RWPE2 (cell line): ENCODE data around the gene COL16A1.

Experiments used
- ATAC-seq: fragments of 200-7000 bp; cut with Tn5 transposase; 3 replicates; pipeline ENCODE4 v1.9.1; 2021; ENCODE audit warnings: low read depth
- DNase-seq: peaks from one replicate; pipeline ENCODE4 v3.0.0-alpha.2; 2020; ENCODE audit warnings: low spot score
- H3K27ac ChIP-seq: fragments of 450-650 bp; 2 replicates; pipeline ENCODE4 v1.5.1; 2017; ENCODE audit warnings: mild to moderate bottlenecking; ENCODE audit not compliant: poor library complexity, severe bottlenecking
- H3K27me3 ChIP-seq: fragments of 250-450 bp; sonication (Bioruptor Pico); 2 replicates; pipeline ENCODE4 v1.5.1; 2021; ENCODE audit warnings: mild to moderate bottlenecking, moderate library complexity; ENCODE audit not compliant: insufficient read depth, poor library complexity, severe bottlenecking
- H3K36me3 ChIP-seq: fragments of 250-450 bp; sonication (Bioruptor Pico); 2 replicates; pipeline ENCODE4 v1.5.1; 2020; ENCODE audit warnings: low read depth, mild to moderate bottlenecking, moderate library complexity
- H3K4me1 ChIP-seq: fragments of 250-450 bp; sonication (Bioruptor Pico); 2 replicates; pipeline ENCODE4 v1.5.1; 2021; ENCODE audit warnings: mild to moderate bottlenecking, moderate library complexity; ENCODE audit not compliant: insufficient read depth, poor library complexity, severe bottlenecking
- H3K4me3 ChIP-seq: fragments of 250-450 bp; sonication (Bioruptor Pico); 2 replicates; pipeline ENCODE4 v1.5.1; 2021; ENCODE audit warnings: mild to moderate bottlenecking, moderate library complexity; ENCODE audit not compliant: severe bottlenecking
- H3K9me3 ChIP-seq: fragments of 250-450 bp; sonication (Bioruptor Pico); 2 replicates; pipeline ENCODE4 v1.5.1; 2021; ENCODE audit warnings: mild to moderate bottlenecking, moderate library complexity; ENCODE audit not compliant: severe bottlenecking
- TF ChIP-seq, protein P1 (sequence below): fragments of 450-650 bp; IDR thresholded peaks from one replicate; pipeline ENCODE4 v1.5.1; 2017; ENCODE audit warnings: mild to moderate bottlenecking, moderate library complexity; ENCODE audit not compliant: poor library complexity, severe bottlenecking

Gene COL16A1

DNA sequence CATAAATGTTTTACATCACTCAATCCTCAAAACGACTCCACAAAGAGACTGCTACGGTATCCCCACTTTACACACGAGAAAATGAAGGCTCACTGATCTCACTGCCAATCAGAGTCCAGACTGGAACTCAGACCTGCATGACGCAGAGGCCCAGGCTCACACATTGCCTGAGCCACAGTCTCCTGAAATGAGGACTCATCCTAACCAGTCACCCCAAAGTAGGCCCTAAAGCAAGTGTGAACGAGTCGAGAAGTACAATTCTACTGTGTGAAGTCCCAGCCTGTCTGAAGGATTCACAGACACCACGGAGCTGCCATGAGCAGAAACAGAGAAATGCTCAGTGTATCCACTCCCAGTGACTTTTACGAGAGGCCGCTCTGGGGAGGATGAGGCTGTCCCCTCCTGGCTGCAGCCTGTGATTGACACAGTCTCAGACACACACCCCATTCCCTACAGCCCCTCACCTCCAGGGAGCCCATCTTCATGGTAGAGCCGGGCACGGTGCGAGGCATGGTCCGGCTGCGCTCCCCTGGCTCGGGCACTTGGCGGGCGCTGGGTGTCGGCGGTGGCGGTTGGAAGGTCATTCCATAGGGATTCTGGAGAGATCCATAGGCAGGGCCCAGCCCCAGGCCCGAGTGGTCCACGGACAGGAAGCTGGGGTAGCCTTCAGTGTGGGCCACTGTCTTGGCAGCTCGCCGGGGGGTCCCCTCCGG lies 26.7 kb upstream of the COL16A1 start:
- no peaks in the 10 kb centered on the region for H3K4me1 ChIP-seq
- no peak overlapping the region for H3K27ac ChIP-seq
- ATAC-seq, result no peak
- no peaks in the 10 kb centered on the region for H3K9me3 ChIP-seq
- TF ChIP-seq, protein P1, sequence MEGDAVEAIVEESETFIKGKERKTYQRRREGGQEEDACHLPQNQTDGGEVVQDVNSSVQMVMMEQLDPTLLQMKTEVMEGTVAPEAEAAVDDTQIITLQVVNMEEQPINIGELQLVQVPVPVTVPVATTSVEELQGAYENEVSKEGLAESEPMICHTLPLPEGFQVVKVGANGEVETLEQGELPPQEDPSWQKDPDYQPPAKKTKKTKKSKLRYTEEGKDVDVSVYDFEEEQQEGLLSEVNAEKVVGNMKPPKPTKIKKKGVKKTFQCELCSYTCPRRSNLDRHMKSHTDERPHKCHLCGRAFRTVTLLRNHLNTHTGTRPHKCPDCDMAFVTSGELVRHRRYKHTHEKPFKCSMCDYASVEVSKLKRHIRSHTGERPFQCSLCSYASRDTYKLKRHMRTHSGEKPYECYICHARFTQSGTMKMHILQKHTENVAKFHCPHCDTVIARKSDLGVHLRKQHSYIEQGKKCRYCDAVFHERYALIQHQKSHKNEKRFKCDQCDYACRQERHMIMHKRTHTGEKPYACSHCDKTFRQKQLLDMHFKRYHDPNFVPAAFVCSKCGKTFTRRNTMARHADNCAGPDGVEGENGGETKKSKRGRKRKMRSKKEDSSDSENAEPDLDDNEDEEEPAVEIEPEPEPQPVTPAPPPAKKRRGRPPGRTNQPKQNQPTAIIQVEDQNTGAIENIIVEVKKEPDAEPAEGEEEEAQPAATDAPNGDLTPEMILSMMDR, result no peak
- no peaks in the 10 kb centered on the region for H3K27me3 ChIP-seq
- DNase-seq, result no peak
- no peaks in the 10 kb centered on the region for H3K36me3 ChIP-seq
- H3K4me3 ChIP-seq, result no peak overlapping the region

DNA sequence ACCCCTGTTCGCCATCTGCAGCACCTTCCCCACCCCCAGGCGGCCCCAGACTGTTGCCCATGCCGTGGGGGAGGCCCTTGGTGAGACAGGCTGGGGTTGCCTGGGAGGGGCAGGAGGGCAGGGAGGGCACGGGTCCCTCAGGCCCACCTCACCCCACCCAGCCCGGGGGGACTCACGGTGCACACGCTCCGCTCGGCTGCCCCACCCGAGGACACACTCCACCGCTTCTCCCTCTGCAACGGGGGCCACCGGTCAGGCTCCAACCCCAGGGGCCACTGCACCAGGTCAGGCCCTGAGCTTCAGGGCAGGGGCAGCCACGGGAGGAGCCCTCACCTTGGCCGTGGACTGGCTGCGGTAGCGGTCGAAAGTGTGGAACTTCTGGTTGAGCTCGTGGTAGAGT lies 24.0 kb upstream of the COL16A1 start:
- no peaks in the 10 kb centered on the region for H3K4me1 ChIP-seq
- H3K27ac ChIP-seq, result no peak overlapping the region
- H3K36me3 ChIP-seq, result no peaks in the 10 kb centered on the region
- DNase-seq (no peak), ATAC-seq (no peak)
- H3K9me3 ChIP-seq, result no peaks in the 10 kb centered on the region
- TF ChIP-seq, protein P1, result no peak
- no peaks in the 10 kb centered on the region for H3K27me3 ChIP-seq
- no peak overlapping the region for H3K4me3 ChIP-seq

DNA sequence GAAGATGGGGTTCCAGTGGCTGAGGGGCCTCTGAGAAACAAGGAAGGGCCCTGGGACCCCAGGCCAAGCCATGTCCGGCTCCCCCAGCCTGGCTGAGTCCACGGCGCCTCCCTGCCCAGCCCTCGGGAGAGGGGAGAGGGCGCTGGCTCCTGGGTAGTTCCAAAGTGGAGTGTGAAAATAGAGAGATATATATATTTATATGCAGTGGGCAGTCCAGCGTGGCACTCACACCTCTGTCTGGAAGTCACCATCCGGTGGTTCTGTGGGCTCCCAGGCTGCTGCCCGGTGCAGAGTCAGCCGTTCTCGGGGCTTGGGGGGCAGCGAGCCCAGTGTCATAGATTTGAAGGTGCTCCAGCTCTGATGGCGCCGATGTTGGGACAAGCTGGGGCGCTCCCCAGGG lies 23.4 kb upstream of the COL16A1 start:
- no peaks in the 10 kb centered on the region for H3K36me3 ChIP-seq
- no peaks in the 10 kb centered on the region for H3K4me1 ChIP-seq
- no peak overlapping the region for H3K27ac ChIP-seq
- DNase-seq (no peak), ATAC-seq (no peak)
- TF ChIP-seq, protein P1, result no peak
- no peaks in the 10 kb centered on the region for H3K9me3 ChIP-seq
- no peaks in the 10 kb centered on the region for H3K27me3 ChIP-seq
- H3K4me3 ChIP-seq, result no peak overlapping the region

DNA sequence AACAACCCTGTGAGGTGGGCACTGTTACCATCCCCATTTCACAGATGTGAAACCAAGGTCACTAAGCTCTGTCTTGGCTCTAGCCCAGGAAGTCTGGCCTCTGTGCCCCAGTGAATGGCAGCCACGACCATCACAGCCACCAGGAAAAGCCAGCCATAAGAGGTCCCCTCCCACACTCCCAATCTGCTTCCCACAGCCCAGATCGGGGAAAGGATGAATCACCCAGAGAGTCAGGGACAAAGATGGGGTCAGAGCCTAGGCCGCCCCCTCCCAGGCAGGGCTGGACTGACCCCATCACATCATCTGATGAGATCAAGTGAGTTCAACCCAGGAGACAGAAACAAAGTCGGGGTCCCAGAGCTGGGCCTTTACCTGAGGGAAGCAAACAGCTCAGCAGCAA lies 22.9 kb upstream of the COL16A1 start:
- ATAC-seq, result no peak
- no peak for DNase-seq
- Histone ChIP-seq H3K36me3 (no peaks in the 10 kb centered on the region), H3K4me3 (no peak overlapping the region), H3K27ac (no peak overlapping the region), H3K9me3 (no peaks in the 10 kb centered on the region), H3K4me1 (no peaks in the 10 kb centered on the region), H3K27me3 (no peaks in the 10 kb centered on the region)
- TF ChIP-seq, protein P1, result no peak

DNA sequence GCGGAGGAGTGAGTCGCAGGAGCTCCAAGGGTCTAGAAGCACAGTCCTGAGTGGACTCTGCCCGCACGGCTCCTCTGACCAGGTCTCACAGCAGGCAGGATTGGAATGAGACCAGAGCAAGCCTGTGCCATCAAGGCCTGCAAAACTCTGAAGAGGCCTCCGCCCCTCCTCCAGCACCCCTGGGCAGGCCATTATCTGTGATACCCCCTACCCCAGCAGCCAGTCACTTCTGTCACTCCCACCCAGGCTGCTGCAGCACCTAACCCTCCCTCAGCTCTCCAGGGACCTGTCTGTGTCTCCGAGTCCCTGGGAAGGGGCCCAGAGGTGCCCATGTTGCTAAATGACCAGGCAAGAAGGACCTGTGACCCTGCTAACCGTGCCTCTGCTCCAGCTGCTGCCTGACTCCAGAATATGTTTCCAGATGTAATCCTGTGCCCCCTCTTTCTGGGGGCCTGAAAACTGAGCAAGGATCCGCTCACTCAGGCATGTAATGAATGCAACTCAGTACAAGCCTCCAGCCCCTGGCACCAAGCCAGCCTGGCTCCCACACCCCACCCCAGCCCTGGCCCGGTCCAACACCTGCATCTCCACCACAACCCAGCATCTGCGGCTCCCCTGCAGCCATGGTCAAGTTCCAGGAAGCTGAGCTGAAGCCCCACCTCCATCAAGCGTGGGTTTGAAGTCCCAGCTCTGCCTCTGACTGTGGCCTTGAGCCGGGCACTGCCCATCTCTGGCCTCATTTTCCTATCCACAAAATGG lies 22.1 kb upstream of the COL16A1 start:
- Histone ChIP-seq H3K4me1 (no peaks in the 10 kb centered on the region), H3K27ac (no peak overlapping the region), H3K36me3 (no peaks in the 10 kb centered on the region), H3K9me3 (no peaks in the 10 kb centered on the region), H3K27me3 (no peaks in the 10 kb centered on the region), H3K4me3 (no peak overlapping the region)
- TF ChIP-seq, protein P1, result no peak
- DNase-seq (no peak), ATAC-seq (no peak)
